ENCODE results near the gene OXA1L. TPM values are rescaled to one million over a fixed set of nuclear protein-coding genes. Genes with fewer than 3 reads are reported as not detected.
"Not testable (repeated sequence)": the region's sequence is repeated elsewhere in the genome, so short reads cannot be mapped to it uniquely, and the experiment has no call there.

Gene OXA1L
- total and polyA plus RNA-seq, 4 donors = 53.6 to 106 (median 61.8) TPM

- 87% methylated on average over 2 of the region's 2 CpGs for WGBS
- H3K4me1 ChIP-seq (ENCODE audit: control insufficient read depth in 4 of 4, insufficient read depth in 4 of 4, low read length in 3 of 4) = no peaks in the 10 kb centered on the region
- DNase-seq (ENCODE audit: low spot score) = no peak
Measured at GRCh38 chr14:22735096-22735495, 31.4 kb upstream of the OXA1L start.

GRCh38 chr14:22736384-22736783 lies 30.1 kb upstream of the OXA1L start:
- not testable (repeated sequence) for H3K9ac ChIP-seq (ENCODE audit: low read depth in 1 of 2, low read length in 2 of 2); H3K27me3 ChIP-seq (ENCODE audit: control insufficient read depth in 4 of 4, insufficient read depth in 4 of 4, low read length in 3 of 4); H3K4me3 ChIP-seq (ENCODE audit: low read depth in 1 of 3, low read length in 3 of 3); H3K9me3 ChIP-seq (ENCODE audit: control insufficient read depth in 4 of 4, low read length in 3 of 4); H3K27ac ChIP-seq (ENCODE audit: low read depth in 1 of 2, low read length in 2 of 2); DNase-seq (ENCODE audit: low spot score); H3K36me3 ChIP-seq (ENCODE audit: control insufficient read depth in 4 of 4, insufficient read depth in 3 of 4, low read depth in 1 of 4, low read length in 3 of 4); H3K4me1 ChIP-seq (ENCODE audit: control insufficient read depth in 4 of 4, insufficient read depth in 4 of 4, low read length in 3 of 4)
- 90% methylated on average over 12 of the region's 14 CpGs for WGBS

More at GRCh38 chr14:22735096-22735495, 31.4 kb upstream of the OXA1L start:
- no peak overlapping the region for H3K9ac ChIP-seq (ENCODE audit: low read depth in 1 of 2, low read length in 2 of 2)
- no peak overlapping the region for H3K4me3 ChIP-seq (ENCODE audit: low read depth in 1 of 3, low read length in 3 of 3)
- TF ChIP-seq RXRA (IDR thresholded peaks at IDR 0.05) = no peak
- no peaks in the 10 kb centered on the region for H3K27me3 ChIP-seq (ENCODE audit: control insufficient read depth in 4 of 4, insufficient read depth in 4 of 4, low read length in 3 of 4)
- no peak overlapping the region for H3K27ac ChIP-seq (ENCODE audit: low read depth in 1 of 2, low read length in 2 of 2)
- H3K36me3 ChIP-seq (ENCODE audit: control insufficient read depth in 4 of 4, insufficient read depth in 3 of 4, low read depth in 1 of 4, low read length in 3 of 4) = no peaks in the 10 kb centered on the region
- peaks cover 0 to 2% (median 0%) of the 10 kb centered on the region in 4 donors for H3K9me3 ChIP-seq (ENCODE audit: control insufficient read depth in 4 of 4, low read length in 3 of 4)

GRCh38 chr14:22737052-22737451 lies 29.4 kb upstream of the OXA1L start:
- peaks cover 0 to 2% (median 0%) of the 10 kb centered on the region in 4 donors for H3K9me3 ChIP-seq (ENCODE audit: control insufficient read depth in 4 of 4, low read length in 3 of 4)
- no peaks in the 10 kb centered on the region for H3K4me1 ChIP-seq (ENCODE audit: control insufficient read depth in 4 of 4, insufficient read depth in 4 of 4, low read length in 3 of 4)
- TF ChIP-seq HNF4A (conservative IDR thresholded peaks at IDR 0.05) = no peak
- no peak for TF ChIP-seq HNF4G (IDR thresholded peaks at IDR 0.05)
- no peak for TF ChIP-seq NR2F2 (IDR thresholded peaks at IDR 0.05)
- TF ChIP-seq JUND (IDR thresholded peaks at IDR 0.05) = no peak
- TF ChIP-seq GABPA (IDR thresholded peaks at IDR 0.05 in 1 of 2, conservative IDR thresholded peaks at IDR 0.05 in 1 of 2) = no peak
- TF ChIP-seq RXRA (IDR thresholded peaks at IDR 0.05) = no peak
- TF ChIP-seq YY1 (IDR thresholded peaks at IDR 0.05) = no peak
- TF ChIP-seq FOXA1 (IDR thresholded peaks at IDR 0.05) = no peak
- TF ChIP-seq, protein P1, sequence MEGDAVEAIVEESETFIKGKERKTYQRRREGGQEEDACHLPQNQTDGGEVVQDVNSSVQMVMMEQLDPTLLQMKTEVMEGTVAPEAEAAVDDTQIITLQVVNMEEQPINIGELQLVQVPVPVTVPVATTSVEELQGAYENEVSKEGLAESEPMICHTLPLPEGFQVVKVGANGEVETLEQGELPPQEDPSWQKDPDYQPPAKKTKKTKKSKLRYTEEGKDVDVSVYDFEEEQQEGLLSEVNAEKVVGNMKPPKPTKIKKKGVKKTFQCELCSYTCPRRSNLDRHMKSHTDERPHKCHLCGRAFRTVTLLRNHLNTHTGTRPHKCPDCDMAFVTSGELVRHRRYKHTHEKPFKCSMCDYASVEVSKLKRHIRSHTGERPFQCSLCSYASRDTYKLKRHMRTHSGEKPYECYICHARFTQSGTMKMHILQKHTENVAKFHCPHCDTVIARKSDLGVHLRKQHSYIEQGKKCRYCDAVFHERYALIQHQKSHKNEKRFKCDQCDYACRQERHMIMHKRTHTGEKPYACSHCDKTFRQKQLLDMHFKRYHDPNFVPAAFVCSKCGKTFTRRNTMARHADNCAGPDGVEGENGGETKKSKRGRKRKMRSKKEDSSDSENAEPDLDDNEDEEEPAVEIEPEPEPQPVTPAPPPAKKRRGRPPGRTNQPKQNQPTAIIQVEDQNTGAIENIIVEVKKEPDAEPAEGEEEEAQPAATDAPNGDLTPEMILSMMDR (IDR thresholded peaks at IDR 0.05; ENCODE audit: low read depth, low read length, missing input control) = no peak
- TF ChIP-seq ZBTB33 (IDR thresholded peaks at IDR 0.05) = no peak
- TF ChIP-seq, protein P2, sequence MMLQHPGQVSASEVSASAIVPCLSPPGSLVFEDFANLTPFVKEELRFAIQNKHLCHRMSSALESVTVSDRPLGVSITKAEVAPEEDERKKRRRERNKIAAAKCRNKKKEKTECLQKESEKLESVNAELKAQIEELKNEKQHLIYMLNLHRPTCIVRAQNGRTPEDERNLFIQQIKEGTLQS (IDR thresholded peaks at IDR 0.05) = no peak
- no peak for TF ChIP-seq FOXA2 (IDR thresholded peaks at IDR 0.05)
- no peak for TF ChIP-seq TAF1 (conservative IDR thresholded peaks at IDR 0.05)
- TF ChIP-seq, protein P3, sequence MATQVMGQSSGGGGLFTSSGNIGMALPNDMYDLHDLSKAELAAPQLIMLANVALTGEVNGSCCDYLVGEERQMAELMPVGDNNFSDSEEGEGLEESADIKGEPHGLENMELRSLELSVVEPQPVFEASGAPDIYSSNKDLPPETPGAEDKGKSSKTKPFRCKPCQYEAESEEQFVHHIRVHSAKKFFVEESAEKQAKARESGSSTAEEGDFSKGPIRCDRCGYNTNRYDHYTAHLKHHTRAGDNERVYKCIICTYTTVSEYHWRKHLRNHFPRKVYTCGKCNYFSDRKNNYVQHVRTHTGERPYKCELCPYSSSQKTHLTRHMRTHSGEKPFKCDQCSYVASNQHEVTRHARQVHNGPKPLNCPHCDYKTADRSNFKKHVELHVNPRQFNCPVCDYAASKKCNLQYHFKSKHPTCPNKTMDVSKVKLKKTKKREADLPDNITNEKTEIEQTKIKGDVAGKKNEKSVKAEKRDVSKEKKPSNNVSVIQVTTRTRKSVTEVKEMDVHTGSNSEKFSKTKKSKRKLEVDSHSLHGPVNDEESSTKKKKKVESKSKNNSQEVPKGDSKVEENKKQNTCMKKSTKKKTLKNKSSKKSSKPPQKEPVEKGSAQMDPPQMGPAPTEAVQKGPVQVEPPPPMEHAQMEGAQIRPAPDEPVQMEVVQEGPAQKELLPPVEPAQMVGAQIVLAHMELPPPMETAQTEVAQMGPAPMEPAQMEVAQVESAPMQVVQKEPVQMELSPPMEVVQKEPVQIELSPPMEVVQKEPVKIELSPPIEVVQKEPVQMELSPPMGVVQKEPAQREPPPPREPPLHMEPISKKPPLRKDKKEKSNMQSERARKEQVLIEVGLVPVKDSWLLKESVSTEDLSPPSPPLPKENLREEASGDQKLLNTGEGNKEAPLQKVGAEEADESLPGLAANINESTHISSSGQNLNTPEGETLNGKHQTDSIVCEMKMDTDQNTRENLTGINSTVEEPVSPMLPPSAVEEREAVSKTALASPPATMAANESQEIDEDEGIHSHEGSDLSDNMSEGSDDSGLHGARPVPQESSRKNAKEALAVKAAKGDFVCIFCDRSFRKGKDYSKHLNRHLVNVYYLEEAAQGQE (IDR thresholded peaks at IDR 0.05) = no peak
- TF ChIP-seq SP1 (IDR thresholded peaks at IDR 0.05) = no peak
- TF ChIP-seq RAD21 (IDR thresholded peaks at IDR 0.05) = no peak
- H3K4me3 ChIP-seq (ENCODE audit: low read depth in 1 of 3, low read length in 3 of 3) = no peak overlapping the region
- no peaks in the 10 kb centered on the region for H3K36me3 ChIP-seq (ENCODE audit: control insufficient read depth in 4 of 4, insufficient read depth in 3 of 4, low read depth in 1 of 4, low read length in 3 of 4)
- DNase-seq (ENCODE audit: low spot score) = no peak
- no peaks in the 10 kb centered on the region for H3K27me3 ChIP-seq (ENCODE audit: control insufficient read depth in 4 of 4, insufficient read depth in 4 of 4, low read length in 3 of 4)
- H3K9ac ChIP-seq (ENCODE audit: low read depth in 1 of 2, low read length in 2 of 2) = no peak overlapping the region
- 93% methylated on average over 1 of the region's 1 CpG for WGBS
- H3K27ac ChIP-seq (ENCODE audit: low read depth in 1 of 2, low read length in 2 of 2) = no peak overlapping the region
